HG02852 (cell line): ENCODE measurements around the gene HOXA6.

Experiments
- ATAC-seq: cut with Tn5 transposase; IDR thresholded peaks from one replicate; pipeline ENCODE4 v1.9.1; 2021; ENCODE audit warnings: mild to moderate bottlenecking, moderate library complexity; ENCODE audit not compliant: unreplicated experiment

HOXA6 gene

GRCh38 chr7:27125986-27126394 lies 21.6 kb downstream of the HOXA6 start:
- no peak for ATAC-seq

- no peak for ATAC-seq
Measured at GRCh38 chr7:27124902-27125689, 22.5 kb downstream of the HOXA6 start.

- no peak for ATAC-seq
Measured at GRCh38 chr7:27124096-27124901, 23.3 kb downstream of the HOXA6 start.

GRCh38 chr7:27123477-27124053 lies 24.0 kb downstream of the HOXA6 start:
- ATAC-seq: no peak

GRCh38 chr7:27123007-27123476 lies 24.5 kb downstream of the HOXA6 start:
- no peak for ATAC-seq

- ATAC-seq: no peak
Measured at GRCh38 chr7:27122077-27122910, 25.3 kb downstream of the HOXA6 start.

GRCh38 chr7:27121684-27122076 lies 25.9 kb downstream of the HOXA6 start:
- ATAC-seq: no peak

- ATAC-seq: no peak
Measured at GRCh38 chr7:27119412-27119911, 28.1 kb downstream of the HOXA6 start.

GRCh38 chr7:27118580-27118979 lies 29.0 kb downstream of the HOXA6 start:
- ATAC-seq: no peak

- no peak for ATAC-seq
Measured at GRCh38 chr7:27117887-27118491, 29.6 kb downstream of the HOXA6 start.

- ATAC-seq: no peak
Measured at GRCh38 chr7:27116962-27117886, 30.4 kb downstream of the HOXA6 start.

- no peak for ATAC-seq
Measured at GRCh38 chr7:27116031-27116961, 31.3 kb downstream of the HOXA6 start.

GRCh38 chr7:27115221-27116026 lies 32.1 kb downstream of the HOXA6 start:
- no peak for ATAC-seq

- ATAC-seq: no peak
Measured at GRCh38 chr7:27114881-27115220, 32.7 kb downstream of the HOXA6 start.

- ATAC-seq: no peak
Measured at GRCh38 chr7:27113991-27114769, 33.4 kb downstream of the HOXA6 start.
